ENCODE data around the gene CLTB. TPM values are rescaled to one million over a fixed set of nuclear protein-coding genes. Genes with fewer than 3 reads are reported as not detected.

Gene CLTB
- total RNA-seq, 1 experiment from 2014 or later = 31.7 TPM

- no peaks in the 10 kb centered on the region for H4K20me1 ChIP-seq (ENCODE audit: insufficient read depth, low read depth, low read length)
- H3K4me3 ChIP-seq (ENCODE audit: low read length) = no peak overlapping the region
- no peaks in the 10 kb centered on the region for H3K27me3 ChIP-seq (ENCODE audit: low read length)
- no peak overlapping the region for H2AFZ ChIP-seq (ENCODE audit: low read length)
- no peak overlapping the region for H3K4me2 ChIP-seq (ENCODE audit: low read depth, low read length, poor library complexity, severe bottlenecking)
- H3K9me3 ChIP-seq (ENCODE audit: low read length) = no peaks in the 10 kb centered on the region
- H3K9ac ChIP-seq (ENCODE audit: low read length) = no peak overlapping the region
- peaks cover under 1% of the 10 kb centered on the region; the same call in 1 of the 2 replicates for H3K36me3 ChIP-seq (ENCODE audit: insufficient read depth, low read length)
- DNase-seq = no peak
- H3K27ac ChIP-seq (ENCODE audit: low read length) = no peak overlapping the region
- H3K4me1 ChIP-seq (ENCODE audit: low read length) = peaks cover 10% of the 10 kb centered on the region
- peaks cover 32% of the 10 kb centered on the region for H3K79me2 ChIP-seq (ENCODE audit: low read length)
- no peaks in the 10 kb centered on the region for H3K9me2 ChIP-seq (replicated peaks; ENCODE audit: insufficient read depth, low read length)
Measured at GRCh38 chr5:176392526-176392925, 23.8 kb downstream of the CLTB start.

- Histone ChIP-seq H2AFZ (ENCODE audit: low read length) (no peak overlapping the region), H3K27me3 (ENCODE audit: low read length) (no peaks in the 10 kb centered on the region), H4K20me1 (ENCODE audit: insufficient read depth, low read depth, low read length) (peaks cover 5% of the 10 kb centered on the region), H3K36me3 (ENCODE audit: insufficient read depth, low read length) (peaks cover 6% of the 10 kb centered on the region; the same call in 1 of the 2 replicates), H3K4me3 (ENCODE audit: low read length) (no peak overlapping the region), H3K27ac (ENCODE audit: low read length) (no peak overlapping the region), H3K4me2 (ENCODE audit: low read depth, low read length, poor library complexity, severe bottlenecking) (no peak overlapping the region), H3K9me3 (ENCODE audit: low read length) (no peaks in the 10 kb centered on the region), H3K9me2 (replicated peaks; ENCODE audit: insufficient read depth, low read length) (no peaks in the 10 kb centered on the region), H3K79me2 (ENCODE audit: low read length) (peaks cover 38% of the 10 kb centered on the region), H3K4me1 (ENCODE audit: low read length) (peaks cover 15% of the 10 kb centered on the region), H3K9ac (ENCODE audit: low read length) (no peak overlapping the region)
- no peak for DNase-seq
Measured at GRCh38 chr5:176391999-176392398, 24.3 kb downstream of the CLTB start.

GRCh38 chr5:176391479-176391878 lies 24.9 kb downstream of the CLTB start:
- Histone ChIP-seq H3K4me2 (ENCODE audit: low read depth, low read length, poor library complexity, severe bottlenecking) (no peak overlapping the region), H3K79me2 (ENCODE audit: low read length) (peaks cover 43% of the 10 kb centered on the region), H3K36me3 (ENCODE audit: insufficient read depth, low read length) (peaks cover 11% of the 10 kb centered on the region), H3K27me3 (ENCODE audit: low read length) (no peaks in the 10 kb centered on the region), H3K9me3 (ENCODE audit: low read length) (no peaks in the 10 kb centered on the region), H3K4me3 (ENCODE audit: low read length) (no peak overlapping the region), H2AFZ (ENCODE audit: low read length) (no peak overlapping the region), H3K4me1 (ENCODE audit: low read length) (peaks cover 20% of the 10 kb centered on the region), H4K20me1 (ENCODE audit: insufficient read depth, low read depth, low read length) (peaks cover 10% of the 10 kb centered on the region), H3K9ac (ENCODE audit: low read length) (no peak overlapping the region), H3K27ac (ENCODE audit: low read length) (no peak overlapping the region), H3K9me2 (replicated peaks; ENCODE audit: insufficient read depth, low read length) (no peaks in the 10 kb centered on the region)
- DNase-seq = no peak

- no peaks in the 10 kb centered on the region for H3K9me3 ChIP-seq (ENCODE audit: low read length)
- H4K20me1 ChIP-seq (ENCODE audit: insufficient read depth, low read depth, low read length) = peaks cover 26% of the 10 kb centered on the region
- no peaks in the 10 kb centered on the region for H3K9me2 ChIP-seq (replicated peaks; ENCODE audit: insufficient read depth, low read length)
- H3K27me3 ChIP-seq (ENCODE audit: low read length) = no peaks in the 10 kb centered on the region
- peak overlapping the region; percentile 33; the same call in 1 of the 2 replicates for H2AFZ ChIP-seq (ENCODE audit: low read length)
- peak overlapping the region; percentile 89 for H3K9ac ChIP-seq (ENCODE audit: low read length)
- peak overlapping the region; percentile 80 for H3K27ac ChIP-seq (ENCODE audit: low read length)
- peaks cover 59% of the 10 kb centered on the region for H3K79me2 ChIP-seq (ENCODE audit: low read length)
- H3K4me1 ChIP-seq (ENCODE audit: low read length) = peaks cover 25% of the 10 kb centered on the region
- H3K36me3 ChIP-seq (ENCODE audit: insufficient read depth, low read length) = peaks cover 31% of the 10 kb centered on the region
- no peak for DNase-seq
- H3K4me2 ChIP-seq (ENCODE audit: low read depth, low read length, poor library complexity, severe bottlenecking) = peak overlapping the region; percentile 90
- H3K4me3 ChIP-seq (ENCODE audit: low read length) = peak overlapping the region; percentile 88
Measured at GRCh38 chr5:176389135-176390123, 26.9 kb downstream of the CLTB start.

- peak within 1 kb of the TSS; percentile 92 for H3K27ac ChIP-seq (ENCODE audit: low read length)
- H3K4me3 ChIP-seq (ENCODE audit: low read length) = peak within 1 kb of the TSS; percentile 88
- peaks cover 26% of the 10 kb centered on the region for H4K20me1 ChIP-seq (ENCODE audit: insufficient read depth, low read depth, low read length)
- H3K9me3 ChIP-seq (ENCODE audit: low read length) = no peaks in the 10 kb centered on the region
- peak; percentile 100 for DNase-seq
- H3K4me2 ChIP-seq (ENCODE audit: low read depth, low read length, poor library complexity, severe bottlenecking) = peak within 1 kb of the TSS; percentile 90
- no peaks in the 10 kb centered on the region for H3K27me3 ChIP-seq (ENCODE audit: low read length)
- peaks cover 59% of the 10 kb centered on the region for H3K79me2 ChIP-seq (ENCODE audit: low read length)
- H3K4me1 ChIP-seq (ENCODE audit: low read length) = peaks cover 25% of the 10 kb centered on the region
- peaks cover 40% of the 10 kb centered on the region for H3K36me3 ChIP-seq (ENCODE audit: insufficient read depth, low read length)
- H3K9ac ChIP-seq (ENCODE audit: low read length) = peak within 1 kb of the TSS; percentile 92
- H2AFZ ChIP-seq (ENCODE audit: low read length) = peak within 1 kb of the TSS; percentile 89; the same call in 1 of the 2 replicates
- H3K9me2 ChIP-seq (replicated peaks; ENCODE audit: insufficient read depth, low read length) = no peaks in the 10 kb centered on the region
Measured at GRCh38 chr5:176388444-176389134, 27.8 kb downstream of the CLTB start, which contains the start of the genes HIGD2A and NOP16. HIGD2A (plus strand) TSS chr5:176388751; CDS start chr5:176388820, 69 bp downstream. NOP16 (minus strand) TSS chr5:176388598; CDS start chr5:176388539, 59 bp downstream.

GRCh38 chr5:176388003-176388443 lies 28.3 kb downstream of the CLTB start:
- peaks cover 25% of the 10 kb centered on the region for H3K4me1 ChIP-seq (ENCODE audit: low read length)
- H3K9me3 ChIP-seq (ENCODE audit: low read length) = no peaks in the 10 kb centered on the region
- peak overlapping the region; percentile 86 for H3K4me2 ChIP-seq (ENCODE audit: low read depth, low read length, poor library complexity, severe bottlenecking)
- H3K9ac ChIP-seq (ENCODE audit: low read length) = peak overlapping the region; percentile 92
- H4K20me1 ChIP-seq (ENCODE audit: insufficient read depth, low read depth, low read length) = peaks cover 26% of the 10 kb centered on the region
- H2AFZ ChIP-seq (ENCODE audit: low read length) = no peak overlapping the region
- peaks cover 59% of the 10 kb centered on the region for H3K79me2 ChIP-seq (ENCODE audit: low read length)
- H3K9me2 ChIP-seq (replicated peaks; ENCODE audit: insufficient read depth, low read length) = no peaks in the 10 kb centered on the region
- peak overlapping the region; percentile 88 for H3K4me3 ChIP-seq (ENCODE audit: low read length)
- DNase-seq = peak; percentile 80
- H3K27ac ChIP-seq (ENCODE audit: low read length) = peak overlapping the region; percentile 74
- H3K27me3 ChIP-seq (ENCODE audit: low read length) = no peaks in the 10 kb centered on the region
- peaks cover 44% of the 10 kb centered on the region for H3K36me3 ChIP-seq (ENCODE audit: insufficient read depth, low read length)

GRCh38 chr5:176387384-176387925 lies 28.9 kb downstream of the CLTB start:
- Histone ChIP-seq H3K4me1 (ENCODE audit: low read length) (peaks cover 25% of the 10 kb centered on the region), H3K79me2 (ENCODE audit: low read length) (peaks cover 59% of the 10 kb centered on the region), H2AFZ (ENCODE audit: low read length) (no peak overlapping the region), H3K9ac (ENCODE audit: low read length) (peak overlapping the region; percentile 92), H3K4me2 (ENCODE audit: low read depth, low read length, poor library complexity, severe bottlenecking) (peak overlapping the region; percentile 86), H3K9me3 (ENCODE audit: low read length) (no peaks in the 10 kb centered on the region), H3K27me3 (ENCODE audit: low read length) (no peaks in the 10 kb centered on the region), H3K36me3 (ENCODE audit: insufficient read depth, low read length) (peaks cover 44% of the 10 kb centered on the region), H3K27ac (ENCODE audit: low read length) (peak overlapping the region; percentile 74), H3K9me2 (replicated peaks; ENCODE audit: insufficient read depth, low read length) (no peaks in the 10 kb centered on the region), H3K4me3 (ENCODE audit: low read length) (peak overlapping the region; percentile 88), H4K20me1 (ENCODE audit: insufficient read depth, low read depth, low read length) (peaks cover 26% of the 10 kb centered on the region)
- DNase-seq = no peak

All from Karpas-422 (cell line).